Central memory CD8-positive, alpha-beta T cell (primary cell): ENCODE data around the gene GINS3.

Source experiments
- ATAC-seq: fragments of 150-1000 bp; cut with Tn5 transposase; replicated peaks from 2 replicates; pipeline ENCODE4 v1.10.0; 2022; ENCODE audit warnings: mild to moderate bottlenecking, moderate FRiP score, moderate number of reproducible peaks; ENCODE audit not compliant: poor library complexity, severe bottlenecking; ENCODE audit errors: extremely low read depth
- DNase-seq, 2 donors: peaks; one replicate each; pipeline ENCODE4 v3.0.0; 2021; ENCODE audit warnings: low spot score in 2 of 2
- H3K27ac Mint-ChIP-seq: one replicate; pipeline ENCODE4 v1.8.0; 2022; ENCODE audit warnings: low read depth, mild to moderate bottlenecking, moderate library complexity, mixed read lengths
- H3K27me3 Mint-ChIP-seq: one replicate; pipeline ENCODE4 v1.8.0; 2022; ENCODE audit warnings: mixed read lengths
- H3K36me3 Mint-ChIP-seq: one replicate; pipeline ENCODE4 v1.8.0; 2022; ENCODE audit warnings: mild to moderate bottlenecking, moderate library complexity, mixed read lengths; ENCODE audit not compliant: insufficient read depth
- H3K4me1 Mint-ChIP-seq: one replicate; pipeline ENCODE4 v1.8.0; 2022; ENCODE audit warnings: mixed read lengths
- H3K4me3 Mint-ChIP-seq: one replicate; pipeline ENCODE4 v1.8.0; 2022; ENCODE audit warnings: mild to moderate bottlenecking, moderate library complexity, mixed read lengths
- H3K9me3 Mint-ChIP-seq: one replicate; pipeline ENCODE4 v1.8.0; 2022; ENCODE audit warnings: mixed read lengths

The GINS3 gene

GRCh38 chr16:58392215-58393137 is at the start of gene GINS3:
TSS of gene GINS3 (plus strand) at chr16:58392471. CDS start at chr16:58392602, 131 bp downstream.
- DNase-seq = peak; percentile 64 to 69
- Mint-ChIP-seq H3K4me3 (peak within 1 kb of the TSS; percentile 99), H3K36me3 (peaks cover 4% of the 10 kb centered on the region), H3K27me3 (no peaks in the 10 kb centered on the region), H3K27ac (peak within 1 kb of the TSS; percentile 84), H3K9me3 (no peaks in the 10 kb centered on the region), H3K4me1 (peaks cover 11% of the 10 kb centered on the region)
- peak; percentile 92 for ATAC-seq

DNA sequence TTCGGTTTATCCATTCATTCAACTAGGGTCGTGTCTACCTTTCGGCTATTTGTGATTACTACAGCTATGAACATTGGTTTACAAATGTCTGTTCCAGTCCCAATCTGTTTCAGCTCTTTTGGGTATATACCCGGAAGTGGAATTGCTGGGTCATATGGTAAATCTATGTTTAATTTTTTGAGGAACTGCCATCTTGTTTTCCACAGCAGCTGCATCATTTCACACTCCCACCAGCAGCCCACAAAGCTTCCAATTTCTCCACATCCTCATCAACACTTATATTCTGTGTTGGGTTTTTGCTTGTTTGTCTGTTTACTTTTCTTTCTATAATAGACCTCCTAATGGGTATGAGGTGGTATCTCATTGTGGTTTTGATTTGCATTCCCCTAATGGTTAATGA is 48.7 kb upstream of the GINS3 start:
- no peak overlapping the region for H3K4me3 Mint-ChIP-seq
- no peak for ATAC-seq
- no peak overlapping the region for H3K27ac Mint-ChIP-seq
- DNase-seq = no peak
- H3K4me1 Mint-ChIP-seq = no peaks in the 10 kb centered on the region
- peaks cover 50% of the 10 kb centered on the region for H3K27me3 Mint-ChIP-seq
- no peaks in the 10 kb centered on the region for H3K36me3 Mint-ChIP-seq
- no peaks in the 10 kb centered on the region for H3K9me3 Mint-ChIP-seq

- Mint-ChIP-seq H3K36me3 (no peaks in the 10 kb centered on the region), H3K4me1 (no peaks in the 10 kb centered on the region), H3K27ac (no peak overlapping the region), H3K4me3 (no peak overlapping the region), H3K27me3 (peaks cover 67% of the 10 kb centered on the region), H3K9me3 (no peaks in the 10 kb centered on the region)
- ATAC-seq = no peak
- no peak for DNase-seq
Observed at GRCh38 chr16:58345574-58346354, 46.5 kb upstream of the GINS3 start.

GRCh38 chr16:58346831-58347371 is 45.4 kb upstream of the GINS3 start:
- Mint-ChIP-seq H3K27me3 (peaks cover 70% of the 10 kb centered on the region), H3K4me1 (no peaks in the 10 kb centered on the region), H3K27ac (no peak overlapping the region), H3K9me3 (no peaks in the 10 kb centered on the region), H3K36me3 (no peaks in the 10 kb centered on the region), H3K4me3 (no peak overlapping the region)
- ATAC-seq (no peak), DNase-seq (no peak)

GRCh38 chr16:58348986-58349385 is 43.3 kb upstream of the GINS3 start:
- Mint-ChIP-seq H3K4me1 (no peaks in the 10 kb centered on the region), H3K4me3 (no peak overlapping the region), H3K36me3 (no peaks in the 10 kb centered on the region), H3K27ac (no peak overlapping the region), H3K27me3 (peaks cover 53% of the 10 kb centered on the region), H3K9me3 (no peaks in the 10 kb centered on the region)
- DNase-seq (no peak), ATAC-seq (no peak)

- H3K27me3 Mint-ChIP-seq = peaks cover 48% of the 10 kb centered on the region
Observed at GRCh38 chr16:58352690-58353089, 39.6 kb upstream of the GINS3 start.

DNA sequence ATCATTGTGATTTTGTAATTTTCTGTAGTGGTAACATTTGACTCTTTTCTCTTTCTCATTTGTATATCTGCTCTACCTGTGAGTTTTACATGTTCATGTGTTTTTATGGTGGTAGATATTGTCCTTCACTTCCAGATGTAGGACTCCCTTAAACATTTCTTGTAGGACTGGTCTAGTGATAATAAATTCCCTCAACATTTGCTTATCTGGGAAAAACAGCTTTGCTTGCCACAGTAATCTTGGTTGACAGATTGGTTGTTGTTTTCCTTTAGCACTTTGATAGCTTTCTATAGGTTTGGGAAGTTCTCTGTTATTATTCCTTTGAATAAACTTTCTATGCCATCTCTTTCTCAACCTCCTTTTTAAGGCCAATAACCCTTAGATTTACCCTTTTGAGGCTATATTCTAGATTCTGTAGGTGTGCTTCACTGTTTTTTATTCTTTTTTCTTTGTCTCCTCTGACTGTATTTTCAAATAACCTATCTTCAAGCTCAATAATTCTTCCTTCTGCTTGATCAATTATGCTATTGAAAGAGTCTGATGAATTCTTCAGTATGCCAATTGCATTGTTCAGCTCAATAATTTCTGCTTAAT is 32.1 kb upstream of the GINS3 start:
- H3K36me3 Mint-ChIP-seq = no peaks in the 10 kb centered on the region
- no peak overlapping the region for H3K4me3 Mint-ChIP-seq
- H3K4me1 Mint-ChIP-seq = no peaks in the 10 kb centered on the region
- H3K27ac Mint-ChIP-seq = no peak overlapping the region
- H3K27me3 Mint-ChIP-seq = peaks cover 39% of the 10 kb centered on the region
- ATAC-seq (no peak), DNase-seq (no peak)
- peaks cover 10% of the 10 kb centered on the region for H3K9me3 Mint-ChIP-seq

More at GRCh38 chr16:58352690-58353089, 39.6 kb upstream of the GINS3 start:
- DNase-seq (no peak), ATAC-seq (no peak)
- Mint-ChIP-seq H3K36me3 (peaks cover 1% of the 10 kb centered on the region), H3K27ac (no peak overlapping the region), H3K4me1 (no peaks in the 10 kb centered on the region), H3K9me3 (no peaks in the 10 kb centered on the region), H3K4me3 (no peak overlapping the region)

- Mint-ChIP-seq H3K36me3 (no peaks in the 10 kb centered on the region), H3K27me3 (peaks cover 51% of the 10 kb centered on the region), H3K27ac (no peak overlapping the region), H3K4me3 (no peak overlapping the region), H3K4me1 (no peaks in the 10 kb centered on the region), H3K9me3 (peaks cover 10% of the 10 kb centered on the region)
- ATAC-seq (no peak), DNase-seq (no peak)
Observed at GRCh38 chr16:58361726-58362125, 30.5 kb upstream of the GINS3 start.

DNA sequence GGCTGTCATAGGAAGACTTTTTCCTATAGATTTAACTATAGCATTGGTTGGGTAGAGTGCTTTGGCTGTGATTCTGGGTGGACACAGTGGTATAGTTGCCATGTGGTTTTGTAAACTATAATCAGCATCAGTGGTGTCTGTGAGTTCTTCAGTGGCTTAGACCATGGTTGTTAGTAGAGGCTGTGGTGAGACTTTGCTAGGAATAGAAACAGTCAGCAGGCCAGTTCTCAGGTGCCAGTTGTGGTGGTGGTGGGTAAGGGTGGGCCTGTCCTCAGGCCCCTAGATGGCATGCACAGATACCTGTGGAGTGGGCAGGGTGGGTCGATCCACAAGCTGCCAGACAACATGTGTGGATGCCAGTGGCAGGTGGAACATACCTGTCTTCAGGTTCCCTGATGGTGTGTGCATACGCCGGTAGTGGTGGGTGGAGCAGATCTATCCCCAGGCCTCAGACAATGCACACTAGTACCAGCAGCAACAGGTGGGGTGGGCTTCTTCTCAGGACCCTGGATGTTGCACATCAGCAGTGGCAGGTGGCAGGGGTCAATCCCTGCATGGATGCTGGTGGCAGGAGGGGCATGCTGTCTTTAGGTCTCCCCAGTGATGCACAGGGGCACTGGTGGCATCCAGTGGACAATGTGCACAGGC is 28.4 kb upstream of the GINS3 start:
- H3K4me1 Mint-ChIP-seq = no peaks in the 10 kb centered on the region
- no peak for DNase-seq
- H3K9me3 Mint-ChIP-seq = peaks cover 10% of the 10 kb centered on the region
- no peak for ATAC-seq
- no peak overlapping the region for H3K4me3 Mint-ChIP-seq
- no peak overlapping the region for H3K27ac Mint-ChIP-seq
- peaks cover 60% of the 10 kb centered on the region for H3K27me3 Mint-ChIP-seq
- no peaks in the 10 kb centered on the region for H3K36me3 Mint-ChIP-seq

- no peaks in the 10 kb centered on the region for H3K9me3 Mint-ChIP-seq
- peaks cover 49% of the 10 kb centered on the region for H3K27me3 Mint-ChIP-seq
- no peak overlapping the region for H3K27ac Mint-ChIP-seq
- H3K4me1 Mint-ChIP-seq = no peaks in the 10 kb centered on the region
- no peak for DNase-seq
- ATAC-seq = no peak
- no peak overlapping the region for H3K4me3 Mint-ChIP-seq
- H3K36me3 Mint-ChIP-seq = no peaks in the 10 kb centered on the region
Observed at GRCh38 chr16:58365623-58366022, 26.6 kb upstream of the GINS3 start.

- H3K4me3 Mint-ChIP-seq = no peak overlapping the region
- no peak for ATAC-seq
- H3K4me1 Mint-ChIP-seq = no peaks in the 10 kb centered on the region
- no peak overlapping the region for H3K27ac Mint-ChIP-seq
- no peaks in the 10 kb centered on the region for H3K36me3 Mint-ChIP-seq
- no peaks in the 10 kb centered on the region for H3K9me3 Mint-ChIP-seq
- no peak for DNase-seq
- H3K27me3 Mint-ChIP-seq = peaks cover 53% of the 10 kb centered on the region
Observed at GRCh38 chr16:58366247-58367031, 25.8 kb upstream of the GINS3 start.
